GM23248 (cell line): ENCODE measurements around the gene SNX18. TPM values are rescaled to one million over a fixed set of nuclear protein-coding genes. Genes with fewer than 3 reads are reported as not detected.

Experiments used
- DNase-seq: peaks from one replicate; pipeline ENCODE4 v3.0.0-alpha.2; 2015
- H2AFZ ChIP-seq: fragments of 200-600 bp; sonication (generic); 2 replicates; pipeline ENCODE4 v1.6.1; 2016; ENCODE audit warnings: antibody characterized with exemption
- H3F3A ChIP-seq: fragments of 200-600 bp; sonication (generic); 2 replicates; pipeline ENCODE4 v1.6.1; 2016; ENCODE audit warnings: mild to moderate bottlenecking, antibody characterized with exemption, mixed run types; ENCODE audit not compliant: insufficient read depth
- H3K27ac ChIP-seq: fragments of 200-600 bp; sonication (generic); 2 replicates; pipeline ENCODE4 v1.5.1; 2016; ENCODE audit warnings: mild to moderate bottlenecking
- H3K27me3 ChIP-seq: fragments of 200-600 bp; sonication (generic); replicated peaks from 2 replicates; pipeline ENCODE4 v1.6.1; 2016; ENCODE audit warnings: mild to moderate bottlenecking; ENCODE audit not compliant: insufficient read depth
- H3K36me3 ChIP-seq: fragments of 200-600 bp; sonication (generic); 2 replicates; pipeline ENCODE4 v1.6.1; 2016; ENCODE audit warnings: low read depth, mild to moderate bottlenecking
- H3K4me1 ChIP-seq: fragments of 200-600 bp; sonication (generic); 2 replicates; pipeline ENCODE4 v1.6.1; 2016; ENCODE audit warnings: mild to moderate bottlenecking; ENCODE audit not compliant: insufficient read depth
- H3K4me2 ChIP-seq: fragments of 200-600 bp; sonication (generic); one replicate; pipeline ENCODE4 v1.6.1; 2016; ENCODE audit warnings: mild to moderate bottlenecking; ENCODE audit not compliant: unreplicated experiment
- H3K4me3 ChIP-seq: fragments of 200-600 bp; sonication (generic); 2 replicates; pipeline ENCODE4 v1.5.1; 2016; ENCODE audit warnings: mild to moderate bottlenecking
- H3K79me2 ChIP-seq: fragments of 200-600 bp; sonication (generic); 2 replicates; pipeline ENCODE4 v1.6.1; 2016; ENCODE audit warnings: mild to moderate bottlenecking; ENCODE audit not compliant: insufficient read depth
- H3K9ac ChIP-seq: fragments of 200-600 bp; sonication (generic); 2 replicates; pipeline ENCODE4 v1.6.1; 2016; ENCODE audit warnings: mild to moderate bottlenecking
- H3K9me2 ChIP-seq: fragments of 200-600 bp; sonication (generic); 2 replicates; pipeline ENCODE4 v1.6.1; 2016; ENCODE audit warnings: mixed run types, mild to moderate bottlenecking, moderate library complexity; ENCODE audit not compliant: insufficient read depth
- H3K9me3 ChIP-seq: fragments of 200-600 bp; sonication (generic); one replicate; pipeline ENCODE4 v1.6.1; 2017; ENCODE audit warnings: low read depth
- H4K20me1 ChIP-seq: fragments of 200-600 bp; sonication (generic); 2 replicates; pipeline ENCODE4 v1.6.0; 2016; ENCODE audit not compliant: insufficient read depth
- EZH2 ChIP-seq: fragments of 200-600 bp; sonication (generic); IDR thresholded peaks from 2 replicates; pipeline ENCODE4 v1.6.1; 2018; ENCODE audit warnings: antibody characterized with exemption, mild to moderate bottlenecking; ENCODE audit not compliant: insufficient read depth, poor library complexity, severe bottlenecking
- EZH2phosphoT487 ChIP-seq: fragments of 200-600 bp; sonication (generic); IDR thresholded peaks from 2 replicates; pipeline ENCODE4 v1.6.1; 2018; ENCODE audit warnings: antibody characterized with exemption, moderate library complexity, mild to moderate bottlenecking, low read depth; ENCODE audit not compliant: insufficient read depth
- WGBS, 2 experiments: methylation state at CpG; one replicate each; pipeline ENCODE4 v1.1.6; 2015 to 2017; ENCODE audit warnings: low lambda C conversion rate in 2 of 2, low coverage in 1 of 2; ENCODE audit errors: missing lambda C conversion rate in 2 of 2; 5-methylcytosine and 5-hydroxymethylcytosine counted together
- in situ Hi-C: fragments of 300-500 bp; cut with MboI; formaldehyde crosslinking; loops from 2 replicates; pipeline ENCODE4 v1.15.0; 2020
- polyA plus RNA-seq: library from polyadenylated mRNA; unstranded; fragments of >200 nt; fragmentation: Nextera tagmentation; extraction: Ambion mirVana; gene quantifications from 2 replicates; pipeline ENCODE4 v1.2.1, GENCODE V29; 2016
- total RNA-seq: library from RNA; depleted of rRNA; stranded (reverse); fragments of >200 nt; shearing (Covaris generic); gene quantifications from 2 replicates; pipeline ENCODE4 v1.2.3, GENCODE V29; 2014

The SNX18 gene
- total and polyA plus RNA-seq, 2 experiments from 2014 or later: 14.2 to 77.3 TPM

DNA sequence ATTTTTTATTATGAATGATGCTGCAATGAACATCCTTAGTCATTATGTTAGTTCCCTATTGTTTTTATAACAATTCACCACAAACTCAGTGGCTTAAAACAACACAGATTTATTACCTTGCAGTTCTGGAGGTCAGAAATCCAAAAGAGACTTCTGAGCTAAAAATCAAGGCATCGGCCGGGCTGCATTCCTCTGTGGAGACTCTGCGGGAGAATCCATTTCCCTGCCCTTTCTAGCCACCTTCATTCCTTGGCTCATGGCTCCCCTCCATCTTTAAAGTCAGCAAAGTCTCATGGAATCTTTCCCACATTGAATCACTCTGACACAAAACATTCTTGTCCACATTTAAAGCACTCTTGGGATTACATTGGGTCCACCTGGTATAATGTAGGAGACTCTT lies 38.6 kb downstream of the SNX18 start:
- no peak for DNase-seq
- in situ Hi-C loops: no loop called here

DNA sequence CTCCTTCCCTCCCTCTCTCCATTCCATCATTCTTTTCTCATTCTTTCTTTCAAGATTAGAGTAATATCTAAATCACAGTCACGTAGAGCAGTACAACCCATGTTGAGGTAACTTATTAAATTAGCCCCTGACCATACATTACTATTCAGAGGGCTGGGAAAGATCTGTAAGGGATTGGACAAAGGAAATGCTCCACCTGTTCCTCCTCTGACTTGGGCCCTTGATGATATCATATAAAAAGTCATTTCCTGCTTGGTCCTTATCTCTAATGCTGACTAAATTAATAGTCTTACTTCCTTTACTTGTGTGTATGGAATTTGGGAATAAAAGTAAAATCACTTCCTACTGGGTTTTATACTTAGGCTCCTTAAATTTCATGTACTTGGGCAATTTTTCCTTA lies 40.8 kb downstream of the SNX18 start:
- no peaks in the 10 kb centered on the region for H3K9me3 ChIP-seq
- no peak overlapping the region for H2AFZ ChIP-seq
- H3K36me3 ChIP-seq: no peaks in the 10 kb centered on the region
- no peak overlapping the region for H3K4me3 ChIP-seq
- no peak overlapping the region for H3K9ac ChIP-seq
- H3K27ac ChIP-seq: no peak overlapping the region
- H3K4me2 ChIP-seq: no peak overlapping the region
- no peaks in the 10 kb centered on the region for H3K9me2 ChIP-seq
- in situ Hi-C loops: no loop called here
- TF ChIP-seq EZH2 (no peak), EZH2phosphoT487 (no peak)
- H3K79me2 ChIP-seq: no peaks in the 10 kb centered on the region
- H4K20me1 ChIP-seq: no peaks in the 10 kb centered on the region
- DNase-seq: no peak
- H3F3A ChIP-seq: no peaks in the 10 kb centered on the region
- H3K27me3 ChIP-seq: no peaks in the 10 kb centered on the region
- 86 to 100% methylated on average over 1 of the region's 1 CpG for WGBS, 2 experiments
- no peaks in the 10 kb centered on the region for H3K4me1 ChIP-seq

More for the DNA sequence above, 38.6 kb downstream of the SNX18 start:
- no peaks in the 10 kb centered on the region for H4K20me1 ChIP-seq
- H3K36me3 ChIP-seq: no peaks in the 10 kb centered on the region
- H3K4me2 ChIP-seq: no peak overlapping the region
- H3K9me3 ChIP-seq: no peaks in the 10 kb centered on the region
- H3K79me2 ChIP-seq: no peaks in the 10 kb centered on the region
- no peak overlapping the region for H3K27ac ChIP-seq
- 70 to 71% methylated on average over 3 of the region's 3 CpGs for WGBS, 2 experiments
- H3K9me2 ChIP-seq: no peaks in the 10 kb centered on the region
- H3K27me3 ChIP-seq: no peaks in the 10 kb centered on the region
- H2AFZ ChIP-seq: no peak overlapping the region
- H3K9ac ChIP-seq: no peak overlapping the region
- TF ChIP-seq EZH2phosphoT487 (no peak), EZH2 (no peak)
- H3K4me3 ChIP-seq: no peak overlapping the region
- H3K4me1 ChIP-seq: no peaks in the 10 kb centered on the region
- no peaks in the 10 kb centered on the region for H3F3A ChIP-seq

DNA sequence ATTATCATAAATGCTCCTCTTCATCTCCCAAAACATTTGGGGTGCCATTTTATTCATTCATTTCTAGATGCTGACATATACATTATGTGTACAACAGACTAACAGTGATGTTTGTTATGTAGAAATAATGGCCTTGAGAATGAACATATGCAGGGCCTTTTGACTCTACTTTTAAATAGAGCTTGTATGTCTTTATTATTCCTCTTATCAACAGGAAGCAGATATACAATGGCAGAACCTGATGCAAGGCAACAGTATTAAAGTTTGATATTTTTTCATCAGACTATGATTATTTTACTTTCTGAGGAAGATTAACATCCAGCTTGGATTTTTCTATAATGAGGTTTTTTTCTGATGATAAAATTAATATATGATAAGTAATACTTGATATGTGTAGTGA lies 44.1 kb downstream of the SNX18 start:
- Histone ChIP-seq H3K9me3 (no peaks in the 10 kb centered on the region), H3K36me3 (no peaks in the 10 kb centered on the region), H3F3A (no peaks in the 10 kb centered on the region), H3K4me2 (no peak overlapping the region), H4K20me1 (no peaks in the 10 kb centered on the region), H3K9ac (no peak overlapping the region), H3K4me1 (no peaks in the 10 kb centered on the region), H3K4me3 (no peak overlapping the region), H3K9me2 (no peaks in the 10 kb centered on the region), H3K27ac (no peak overlapping the region), H2AFZ (no peak overlapping the region), H3K79me2 (no peaks in the 10 kb centered on the region), H3K27me3 (no peaks in the 10 kb centered on the region)
- no peak for DNase-seq
- in situ Hi-C loops: no loop called here
- TF ChIP-seq EZH2 (no peak), EZH2phosphoT487 (no peak)

DNA sequence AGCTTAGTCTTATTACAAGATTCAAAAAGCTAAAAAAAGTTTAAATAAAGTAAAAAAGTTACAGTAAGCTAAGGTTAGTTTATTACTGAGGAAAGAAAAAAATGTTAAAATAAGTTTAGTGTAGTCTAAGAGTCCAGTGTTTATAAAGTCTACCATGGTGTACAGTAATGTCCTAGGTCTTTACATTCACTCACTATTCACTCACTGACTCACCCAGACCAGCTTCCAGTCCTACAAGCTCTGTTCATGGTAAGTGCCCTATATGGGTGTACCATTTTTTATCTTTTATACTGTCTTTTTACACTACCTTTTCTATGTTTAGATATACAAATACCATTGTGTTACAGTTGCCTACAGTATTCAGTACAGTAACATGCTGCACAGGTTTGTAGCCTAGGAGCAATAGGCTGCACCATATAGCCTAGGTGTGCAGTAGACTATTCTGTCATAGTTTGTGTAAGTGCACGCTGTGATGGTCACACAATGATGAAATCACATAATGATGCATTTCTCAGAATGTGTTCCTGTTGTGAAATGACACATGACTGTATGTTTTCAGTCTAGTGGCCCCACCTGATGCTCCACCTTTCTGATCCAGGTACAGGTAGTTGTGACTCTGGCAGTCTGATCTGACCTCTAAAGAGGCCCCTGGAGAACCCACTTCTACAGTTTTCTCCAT lies 45.7 kb downstream of the SNX18 start:
- in situ Hi-C loops: no loop called here
- no peak for DNase-seq

DNA sequence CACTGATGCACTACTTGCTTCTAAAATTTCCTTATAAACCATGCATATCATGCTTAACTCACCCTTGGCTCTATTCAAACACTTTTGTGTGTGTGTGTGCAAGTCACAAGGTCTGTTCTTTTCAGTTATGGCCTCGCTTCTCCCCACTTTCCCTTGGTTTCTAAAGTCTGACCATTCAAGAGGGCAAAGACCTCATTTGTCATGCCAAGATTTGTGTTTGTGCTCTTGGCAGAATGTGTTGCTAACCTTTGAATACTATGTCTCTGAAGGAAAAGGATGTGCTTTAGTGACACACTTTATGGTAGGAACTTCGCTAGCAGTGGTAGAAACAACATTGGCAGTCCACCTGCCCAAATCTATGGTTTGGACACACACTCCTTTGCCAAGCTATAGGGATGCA lies 50.4 kb downstream of the SNX18 start:
- no peak overlapping the region for H3K4me2 ChIP-seq
- peaks cover 11% of the 10 kb centered on the region for H3K4me1 ChIP-seq
- no peaks in the 10 kb centered on the region for H3K9me3 ChIP-seq
- H3K36me3 ChIP-seq: no peaks in the 10 kb centered on the region
- no peak overlapping the region for H3K4me3 ChIP-seq
- no peaks in the 10 kb centered on the region for H3K27me3 ChIP-seq
- H2AFZ ChIP-seq: no peak overlapping the region
- H3K9ac ChIP-seq: no peak overlapping the region
- in situ Hi-C loops: no loop called here
- 0 out of 2 replicates have a peak, but pooled peaks cover 5% of the 10 kb centered on the region for H3F3A ChIP-seq
- TF ChIP-seq EZH2phosphoT487 (no peak), EZH2 (no peak)
- H3K9me2 ChIP-seq: no peaks in the 10 kb centered on the region
- H3K27ac ChIP-seq: no peak overlapping the region
- H4K20me1 ChIP-seq: no peaks in the 10 kb centered on the region
- DNase-seq: no peak
- WGBS, 2 experiments: 94 to 95% methylated on average over 2 of the region's 2 CpGs
- no peaks in the 10 kb centered on the region for H3K79me2 ChIP-seq

More for the DNA sequence above, 45.7 kb downstream of the SNX18 start:
- no peaks in the 10 kb centered on the region for H3K79me2 ChIP-seq
- H3F3A ChIP-seq: no peaks in the 10 kb centered on the region
- TF ChIP-seq EZH2 (no peak), EZH2phosphoT487 (no peak)
- H3K36me3 ChIP-seq: no peaks in the 10 kb centered on the region
- no peak overlapping the region for H3K27ac ChIP-seq
- H3K4me2 ChIP-seq: no peak overlapping the region
- WGBS, 2 experiments: 97 to 100% methylated on average over 1 of the region's 1 CpG
- H3K9me3 ChIP-seq: no peaks in the 10 kb centered on the region
- no peaks in the 10 kb centered on the region for H3K27me3 ChIP-seq
- no peak overlapping the region for H2AFZ ChIP-seq
- no peaks in the 10 kb centered on the region for H3K4me1 ChIP-seq
- H3K9me2 ChIP-seq: no peaks in the 10 kb centered on the region
- no peak overlapping the region for H3K4me3 ChIP-seq
- H4K20me1 ChIP-seq: no peaks in the 10 kb centered on the region
- no peak overlapping the region for H3K9ac ChIP-seq
